Spleen (tissue), 11 donors: ENCODE data around the gene CASR. TPM values are rescaled to one million over a fixed set of nuclear protein-coding genes. Genes with fewer than 3 reads are reported as not detected.

ENCODE experiments used
- DNase-seq: peaks from one replicate; pipeline ENCODE4 v3.0.0-alpha.2; 2020
- H3K27ac ChIP-seq, 8 donors: fragments of 200-600 bp; sonication (generic) in 7 of 8; 1 replicate in 4 of 8; 2 replicates in 4 of 8; pipeline versions ENCODE4 v1.5.0 to v1.8.0; 2016 to 2021; ENCODE audit warnings: inconsistent platforms in 4 of 8, mild to moderate bottlenecking in 4 of 8, moderate library complexity in 1 of 8
- H3K27me3 ChIP-seq, 7 donors: fragments of 200-600 bp; sonication (generic) in 6 of 7; replicated peaks in 1 of 7; 1 replicate in 4 of 7; 2 replicates in 3 of 7; pipeline versions ENCODE4 v1.5.0 to v1.8.0; 2016 to 2021; ENCODE audit warnings: inconsistent platforms in 3 of 7, mild to moderate bottlenecking in 1 of 7
- H3K36me3 ChIP-seq, 6 donors: fragments of 200-600 bp; sonication (generic) in 5 of 6; 1 replicate in 4 of 6; 2 replicates in 2 of 6; pipeline versions ENCODE4 v1.5.0 to v1.8.0; 2016 to 2021; ENCODE audit warnings: inconsistent platforms in 2 of 6
- H3K4me1 ChIP-seq, 6 donors: fragments of 200-600 bp; sonication (generic) in 5 of 6; 1 replicate in 3 of 6; 2 replicates in 3 of 6; pipeline versions ENCODE4 v1.5.0 to v1.8.0; 2016 to 2021; ENCODE audit warnings: inconsistent platforms in 3 of 6
- H3K4me3 ChIP-seq, 8 donors: fragments of 200-600 bp; sonication (generic) in 7 of 8; 1 replicate in 4 of 8; 2 replicates in 4 of 8; pipeline versions ENCODE4 v1.5.0 to v1.8.0; 2016 to 2021; ENCODE audit warnings: inconsistent platforms in 4 of 8, mild to moderate bottlenecking in 4 of 8, moderate library complexity in 2 of 8
- H3K9me3 ChIP-seq, 8 donors: fragments of 200-600 bp; sonication (generic) in 7 of 8; 1 replicate in 4 of 8; 2 replicates in 4 of 8; pipeline versions ENCODE4 v1.5.0 to v1.8.0; 2016 to 2021; ENCODE audit warnings: inconsistent platforms in 4 of 8
- CTCF ChIP-seq, 11 experiments: fragments of 200-600 bp in 7 of 11; fragments of 450-650 bp in 4 of 11; sonication (generic) in 4 of 11; IDR thresholded peaks in 8 of 11; conservative IDR thresholded peaks in 3 of 11; 1 replicate in 7 of 11; 2 replicates in 4 of 11; pipeline versions ENCODE4 v1.4.0 to v1.8.0; 2016 to 2021; ENCODE audit warnings: antibody characterized with exemption in 11 of 11, inconsistent platforms in 4 of 11, mild to moderate bottlenecking in 1 of 11
- POLR2A ChIP-seq, 3 donors: fragments of 450-650 bp; IDR thresholded peaks; one replicate each; pipeline ENCODE4 v1.5.1; 2017; ENCODE audit warnings: antibody characterized with exemption in 3 of 3, mild to moderate bottlenecking in 1 of 3
- POLR2AphosphoS5 ChIP-seq, 3 donors: sonication (generic); formaldehyde crosslinking; IDR thresholded peaks; one replicate each; pipeline ENCODE4 v1.5.1; 2017; ENCODE audit warnings: antibody characterized with exemption in 3 of 3
- WGBS, 5 donors: extraction: QIAGEN DNeasy Blood & Tissue Kit in 3 of 5; methylation state at CpG; one replicate each; pipeline versions ENCODE4 v1.1.5 to v1.1.7; 2013 to 2018; 5-methylcytosine and 5-hydroxymethylcytosine counted together
- intact Hi-C: fragments of 100-400 bp; cut with DNase I; formaldehyde crosslinking; loops from one replicate; pipeline ENCODE4 v1.15.0; 2023; ENCODE audit warnings: low total_unique reads
- polyA plus RNA-seq, 3 donors: library from polyadenylated mRNA; stranded (reverse); fragments of 200-250 nt; gene quantifications; one replicate each; pipeline ENCODE4 v1.2.1, GENCODE V29; 2013
- total RNA-seq, 7 donors: library from RNA; depleted of rRNA in 3 of 7; stranded (reverse); fragments of >200 nt in 3 of 7; fragmentation: NEBNext Ultra II Directional in 4 of 7; extraction: Animal tissue kit (Norgen Biotek cat#: 25700) in 4 of 7; gene quantifications; one replicate each; pipeline versions ENCODE4 v1.1.0 to v1.2.1, GENCODE V29; 2016 to 2021
- donor health status: healthy with polysubstance abuse.
- donor health status: DM: no; HTN: no; CAD: no; lungs with moderate emphysema.
- donor health status: DM: no; HTN: no; CAD: no.
- donor health status: Bipolar disorder and iron deficiency.
- donor health status: healthy.
- donor health status: DM: no; HTN: no; CAD: no.
- donor health status: DM: yes; HTN: yes; CAD: no.

CASR gene
- total and polyA plus RNA-seq, 10 donors: 0.08 to 4.3 (median 0.23) TPM

- Histone ChIP-seq H3K27ac (no peak overlapping the region), H3K9me3 (no peaks in the 10 kb centered on the region), H3K4me3 (no peak overlapping the region), H3K4me1 (peaks cover 0 to 1% (median under 1%) of the 10 kb centered on the region in 6 donors), H3K36me3 (no peaks in the 10 kb centered on the region), H3K27me3 (peaks cover 0 to 4% (median 0%) of the 10 kb centered on the region in 7 donors)
- WGBS, 5 donors: 49 to 56% (median 52%) methylated on average over 3 of the region's 3 CpGs
- intact Hi-C loops: no loop called here
- no peak for DNase-seq
- TF ChIP-seq POLR2AphosphoS5 (IDR thresholded peaks at IDR 0.05): no peak
- no peak for TF ChIP-seq POLR2A (IDR thresholded peaks at IDR 0.05)
- TF ChIP-seq CTCF (IDR thresholded peaks at IDR 0.05 in 8 of 11, conservative IDR thresholded peaks at IDR 0.05 in 3 of 11): no peak
Measured at GRCh38 chr3:122265957-122266356, 82.5 kb downstream of the CASR start.

- Histone ChIP-seq H3K27me3 (no peaks in the 10 kb centered on the region), H3K27ac (no peak overlapping the region), H3K4me1 (peaks cover 0 to 26% (median 7%) of the 10 kb centered on the region in 6 donors), H3K36me3 (no peaks in the 10 kb centered on the region), H3K9me3 (no peaks in the 10 kb centered on the region), H3K4me3 (no peak overlapping the region)
- DNase-seq: no peak
- TF ChIP-seq POLR2AphosphoS5 (IDR thresholded peaks at IDR 0.05) (no peak), POLR2A (IDR thresholded peaks at IDR 0.05) (no peak), CTCF (IDR thresholded peaks at IDR 0.05 in 8 of 11, conservative IDR thresholded peaks at IDR 0.05 in 3 of 11) (no peak)
- intact Hi-C loops: no loop called here
- 78 to 91% (median 87%) methylated on average over 1 of the region's 1 CpG for WGBS, 5 donors
Measured at GRCh38 chr3:122268257-122269024, 85.0 kb downstream of the CASR start.

- no peaks in the 10 kb centered on the region for H3K27me3 ChIP-seq
- H3K4me3 ChIP-seq: no peak overlapping the region
- no peaks in the 10 kb centered on the region for H3K9me3 ChIP-seq
- no peaks in the 10 kb centered on the region for H3K36me3 ChIP-seq
- DNase-seq: no peak
- H3K27ac ChIP-seq: no peak overlapping the region
- WGBS, 5 donors: 80 to 97% (median 83%) methylated on average over 2 of the region's 2 CpGs
- H3K4me1 ChIP-seq: peaks cover 0 to 31% (median 10%) of the 10 kb centered on the region in 6 donors
- intact Hi-C loops: no loop called here
- TF ChIP-seq CTCF (IDR thresholded peaks at IDR 0.05 in 8 of 11, conservative IDR thresholded peaks at IDR 0.05 in 3 of 11) (no peak), POLR2A (IDR thresholded peaks at IDR 0.05) (no peak), POLR2AphosphoS5 (IDR thresholded peaks at IDR 0.05) (no peak)
Measured at GRCh38 chr3:122269045-122269444, 85.6 kb downstream of the CASR start.

- Histone ChIP-seq H3K4me1 (peaks cover 0 to 32% (median 10%) of the 10 kb centered on the region in 6 donors), H3K36me3 (no peaks in the 10 kb centered on the region), H3K27ac (no peak overlapping the region), H3K27me3 (no peaks in the 10 kb centered on the region), H3K9me3 (no peaks in the 10 kb centered on the region), H3K4me3 (no peak overlapping the region)
- intact Hi-C loops: no loop called here
- WGBS, 5 donors: 22 to 45% (median 43%) methylated on average over 3 of the region's 3 CpGs
- TF ChIP-seq CTCF (IDR thresholded peaks at IDR 0.05 in 8 of 11, conservative IDR thresholded peaks at IDR 0.05 in 3 of 11): no peak
- DNase-seq: no peak
Measured at GRCh38 chr3:122271246-122271898, 87.9 kb downstream of the CASR start.
